ENCODE data around the gene OSBP.
"Not testable (repeated sequence)": the region's sequence is repeated elsewhere in the genome, so short reads cannot be mapped to it uniquely, and the experiment has no call there.

Gene OSBP

GRCh38 chr11:59550842-59551658, 64.5 kb downstream of the OSBP start:
- FAIRE-seq, result no peak

- no peak for FAIRE-seq
Measured at GRCh38 chr11:59550368-59550841, 65.2 kb downstream of the OSBP start.

GRCh38 chr11:59548309-59548656, 67.3 kb downstream of the OSBP start:
- no peak for FAIRE-seq

GRCh38 chr11:59547605-59548308, 67.8 kb downstream of the OSBP start:
- FAIRE-seq, result not testable (repeated sequence)

GRCh38 chr11:59545179-59546020, 70.2 kb downstream of the OSBP start:
- no peak for FAIRE-seq

GRCh38 chr11:59544869-59545178, 70.8 kb downstream of the OSBP start:
- FAIRE-seq, result no peak

- FAIRE-seq, result not testable (repeated sequence)
Measured at GRCh38 chr11:59543713-59544112, 71.9 kb downstream of the OSBP start.

GRCh38 chr11:59542142-59542810, 73.3 kb downstream of the OSBP start:
- no peak for FAIRE-seq

- no peak for FAIRE-seq
Measured at GRCh38 chr11:59534676-59535075, 80.9 kb downstream of the OSBP start.

GRCh38 chr11:59532620-59533019, 83.0 kb downstream of the OSBP start:
- FAIRE-seq, result no peak

GRCh38 chr11:59528711-59529110, 86.9 kb downstream of the OSBP start:
- no peak for FAIRE-seq
